ENCODE results near the gene WSCD1. TPM values are rescaled to one million over a fixed set of nuclear protein-coding genes. Genes with fewer than 3 reads are reported as not detected.

WSCD1 gene
- polyA plus RNA-seq, 5 donors = 3.6 to 5.7 (median 4.5) TPM

DNA sequence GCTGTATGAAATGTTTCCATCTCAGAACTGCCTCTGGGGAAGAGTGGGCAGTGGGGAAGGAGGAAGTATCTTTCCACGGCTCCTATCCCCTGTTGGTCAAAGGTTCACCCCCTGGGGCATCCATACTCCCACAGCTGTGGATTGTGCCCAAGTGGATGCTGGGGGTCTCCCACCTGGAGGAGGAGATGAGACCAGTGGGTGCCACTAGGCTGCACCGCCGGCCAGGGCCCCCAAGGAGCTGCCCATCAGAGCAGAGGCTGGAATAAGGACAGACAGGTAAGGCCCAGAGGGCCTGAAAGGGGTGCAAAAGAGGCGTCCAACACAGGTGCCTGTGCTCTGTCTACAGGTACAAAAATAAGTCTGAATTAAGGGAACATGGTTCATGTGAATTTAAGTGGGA, 87.5 kb downstream of the WSCD1 start:
- no peak for DNase-seq

- DNase-seq = no peak
Measured at GRCh38 chr17:6159541-6160231, 89.5 kb downstream of the WSCD1 start.

- no peak for DNase-seq
Measured at GRCh38 chr17:6160232-6160555, 90.0 kb downstream of the WSCD1 start.

GRCh38 chr17:6160911-6161855, 91.0 kb downstream of the WSCD1 start:
- no peak for DNase-seq

DNA sequence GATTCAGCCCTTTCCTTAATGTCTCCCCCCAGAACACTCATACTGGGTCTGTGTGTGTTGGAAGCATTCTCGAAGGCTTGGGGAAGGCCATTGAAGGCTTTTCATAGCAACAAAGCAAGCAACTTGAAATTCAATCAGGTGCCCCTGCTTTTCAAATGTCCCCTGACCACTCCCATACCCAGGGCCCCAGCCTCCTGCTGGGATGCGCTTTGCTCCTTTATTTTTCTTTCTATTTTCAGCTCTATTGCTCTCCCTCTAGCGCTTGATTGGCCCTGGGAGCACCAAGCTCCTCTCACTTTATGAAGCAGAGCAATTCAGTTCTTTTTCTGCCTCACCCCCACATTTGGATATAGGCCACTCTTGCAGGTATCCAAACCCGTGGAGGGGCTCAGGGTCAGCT, 92.0 kb downstream of the WSCD1 start:
- no peak for DNase-seq

DNA sequence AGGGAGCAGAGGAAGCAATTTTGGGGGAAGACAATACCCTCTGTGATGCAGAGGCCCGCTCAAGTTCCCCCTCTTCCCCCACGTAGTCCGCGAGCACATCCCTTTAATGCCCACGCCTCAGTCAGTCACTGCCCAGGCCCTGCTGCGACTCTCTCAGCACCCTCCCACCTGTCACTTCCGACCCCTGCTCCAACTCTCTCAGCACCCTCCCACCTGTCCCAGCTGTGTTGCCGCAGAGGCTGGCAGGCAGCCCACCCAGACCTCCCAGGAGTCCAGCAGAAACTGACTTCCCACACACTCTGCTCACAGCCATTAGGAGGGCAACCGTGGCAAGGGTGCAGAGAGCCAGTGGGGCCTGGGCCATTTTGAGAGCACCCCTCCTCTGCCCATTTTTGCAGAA, 92.7 kb downstream of the WSCD1 start:
- no peak for DNase-seq

GRCh38 chr17:6163612-6164333, 93.6 kb downstream of the WSCD1 start:
- no peak for DNase-seq

DNA sequence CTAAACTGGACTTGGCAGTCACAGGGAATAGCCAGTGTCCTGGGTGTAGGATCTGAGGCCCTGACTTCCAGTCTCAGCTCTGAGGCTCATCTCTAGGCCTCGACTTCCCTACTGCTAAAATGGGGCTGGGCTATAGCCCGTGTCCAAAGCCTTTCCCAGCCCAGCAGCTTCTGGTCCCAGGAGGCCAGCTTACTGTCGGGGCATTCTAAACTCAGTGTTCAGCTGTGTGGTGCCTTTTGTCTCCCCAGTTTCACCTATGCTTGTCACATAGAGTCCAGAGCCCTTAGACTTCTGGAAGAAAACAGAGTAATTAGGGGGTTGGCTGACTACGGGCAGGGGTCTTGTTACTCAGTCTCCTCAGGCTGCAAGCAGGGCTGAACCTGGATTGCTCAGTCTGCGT, 94.8 kb downstream of the WSCD1 start:
- no peak for DNase-seq

DNA sequence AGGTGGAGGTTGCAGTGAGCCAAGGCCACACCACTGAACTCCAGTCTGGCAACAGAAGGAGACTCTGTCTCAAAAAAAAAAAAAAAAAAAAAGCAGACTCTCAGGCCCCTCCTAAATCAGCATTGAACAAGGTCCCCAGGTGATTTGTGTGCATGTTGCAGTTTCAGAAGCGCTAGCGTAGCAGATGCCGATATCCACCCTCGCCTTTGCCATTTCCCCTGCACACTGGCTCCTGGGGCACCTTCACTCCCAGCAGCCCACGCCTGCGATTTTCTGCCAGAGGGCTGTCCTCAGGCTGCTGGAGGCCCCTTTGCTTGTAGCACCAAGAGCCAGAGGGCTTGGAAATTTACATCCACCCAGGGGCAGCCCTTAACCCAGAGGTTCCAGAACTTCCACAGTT, 95.6 kb downstream of the WSCD1 start:
- no peak for DNase-seq

GRCh38 chr17:6166492-6167179, 96.5 kb downstream of the WSCD1 start:
- DNase-seq = no peak

GRCh38 chr17:6168296-6168695, 98.1 kb downstream of the WSCD1 start:
- DNase-seq = no peak

DNA sequence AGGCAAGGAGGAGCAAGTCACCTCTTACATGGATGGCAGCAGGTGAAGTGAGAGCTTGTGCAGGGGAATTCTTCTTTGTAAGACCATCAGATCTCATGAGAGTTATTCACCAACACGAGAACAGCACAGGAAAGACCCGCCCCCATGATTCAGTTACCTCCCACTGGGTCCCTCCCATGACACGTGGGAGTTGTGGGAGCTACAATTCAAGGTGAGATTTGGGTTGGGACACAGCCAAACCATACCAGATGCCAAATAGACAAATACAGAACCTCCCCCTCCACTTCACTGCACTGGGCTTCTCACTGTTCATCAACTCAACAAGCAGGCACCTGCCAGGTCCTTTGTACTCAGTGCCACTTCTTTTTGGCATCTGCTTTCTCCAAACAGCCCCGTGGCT, 100.2 kb downstream of the WSCD1 start:
- no peak for DNase-seq

DNA sequence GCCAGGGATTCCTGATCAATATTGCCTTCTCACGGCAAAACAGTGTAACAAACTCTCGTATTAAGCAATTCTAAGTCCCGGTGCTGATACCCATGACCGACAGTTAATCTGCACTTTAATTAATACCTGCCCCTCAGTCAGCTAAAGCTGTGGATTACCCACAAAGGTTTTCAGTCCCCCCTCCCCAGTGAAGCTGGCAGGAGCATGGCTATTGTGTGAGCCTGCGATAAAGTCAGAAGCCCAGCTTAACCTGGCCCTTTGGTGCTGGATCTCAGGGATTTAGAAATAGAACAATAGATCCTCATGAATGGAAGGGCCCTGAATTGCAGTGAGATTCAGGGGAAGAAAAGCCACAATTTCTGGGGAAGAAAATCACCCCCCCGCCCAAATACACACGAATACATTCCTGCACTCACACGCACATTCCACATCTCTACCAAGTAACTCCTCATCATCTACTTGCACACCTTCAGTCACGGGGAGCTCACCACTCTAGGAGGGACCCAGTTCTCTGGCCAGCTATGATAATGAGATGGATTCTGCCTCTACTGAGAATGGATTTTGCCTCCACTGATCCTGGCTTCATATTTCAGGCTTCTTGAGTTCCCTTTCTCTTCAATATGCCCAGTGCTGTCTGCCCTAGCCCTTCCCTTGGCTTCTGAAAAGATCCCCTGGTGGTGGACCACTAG, 102.6 kb downstream of the WSCD1 start:
- no peak for DNase-seq

DNA sequence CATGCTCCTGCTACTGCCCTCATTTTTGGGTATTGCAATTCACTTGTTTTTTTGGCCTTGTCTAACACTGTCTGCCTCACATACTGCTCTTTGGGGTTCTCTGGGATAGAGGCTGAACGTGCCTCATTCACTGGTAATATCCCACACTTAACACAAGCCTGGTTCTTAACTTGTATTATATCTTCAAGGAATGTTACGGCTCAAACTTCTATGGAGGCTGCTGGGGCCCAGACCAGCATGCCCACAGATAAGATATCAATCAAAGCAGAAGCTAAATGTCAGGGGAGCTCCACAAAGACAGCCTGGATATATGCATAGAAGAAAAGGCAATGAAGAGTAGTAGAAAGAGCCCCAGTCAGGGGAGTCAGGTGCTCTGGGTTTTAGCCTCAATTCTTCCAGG, 103.5 kb downstream of the WSCD1 start:
- DNase-seq = no peak

Data from right lung (tissue), 5 donors.